Stimulated activated CD4-positive, alpha-beta T cell treated with anti-CD3 and anti-CD28 coated beads, Interleukin-15, amount 100 ng/mL, for 24 hours (primary cell): Measurements from ENCODE around the gene PRKAG3.

Experiments
- DNase-seq: peaks from one replicate; pipeline ENCODE4 v3.0.0-alpha.2; 2020

The PRKAG3 gene

GRCh38 chr2:218837495-218837894, 5.9 kb upstream of the PRKAG3 start:
- no peak for DNase-seq

- DNase-seq: no peak
Observed at GRCh38 chr2:218834685-218835084, 3.1 kb upstream of the PRKAG3 start.

- DNase-seq: no peak
Observed at GRCh38 chr2:218833023-218833609, 1.5 kb upstream of the PRKAG3 start.

GRCh38 chr2:218832520-218832919, 917 bp upstream of the PRKAG3 start:
- DNase-seq: no peak

GRCh38 chr2:218832081-218832480, 478 bp upstream of the PRKAG3 start:
- no peak for DNase-seq

GRCh38 chr2:218830526-218831306, 887 bp downstream of the PRKAG3 start:
- DNase-seq: no peak

GRCh38 chr2:218829868-218830451, 1.6 kb downstream of the PRKAG3 start:
- no peak for DNase-seq

GRCh38 chr2:218828477-218828778, 3.2 kb downstream of the PRKAG3 start:
- no peak for DNase-seq

- no peak for DNase-seq
Observed at GRCh38 chr2:218827701-218828476, 3.7 kb downstream of the PRKAG3 start.

GRCh38 chr2:218826791-218827190, 4.8 kb downstream of the PRKAG3 start:
- no peak for DNase-seq

GRCh38 chr2:218824004-218824403, 7.6 kb downstream of the PRKAG3 start:
- DNase-seq: no peak

GRCh38 chr2:218823196-218823855, 8.3 kb downstream of the PRKAG3 start:
- no peak for DNase-seq

- DNase-seq: no peak
Observed at GRCh38 chr2:218822622-218823021, 9.0 kb downstream of the PRKAG3 start.

GRCh38 chr2:218821605-218822211, 9.9 kb downstream of the PRKAG3 start:
- DNase-seq: no peak

GRCh38 chr2:218820746-218821369, 10.7 kb downstream of the PRKAG3 start:
- DNase-seq: no peak

GRCh38 chr2:218819093-218819492, 12.5 kb downstream of the PRKAG3 start:
- no peak for DNase-seq

GRCh38 chr2:218816561-218817011, 15.0 kb downstream of the PRKAG3 start:
- no peak for DNase-seq

GRCh38 chr2:218815649-218816048, 16.0 kb downstream of the PRKAG3 start:
- DNase-seq: no peak

GRCh38 chr2:218815244-218815637, 16.4 kb downstream of the PRKAG3 start:
- DNase-seq: no peak

- no peak for DNase-seq
Observed at GRCh38 chr2:218814540-218815243, 16.9 kb downstream of the PRKAG3 start.

GRCh38 chr2:218813771-218814460, 17.7 kb downstream of the PRKAG3 start:
- no peak for DNase-seq
